Body of pancreas (tissue), 4 donors: ENCODE data around the gene SRSF5.

ENCODE experiments used
- POLR2A ChIP-seq, 3 donors: fragments of 450-650 bp; IDR thresholded peaks; one replicate each; pipeline ENCODE4 v1.6.1; 2016; ENCODE audit warnings: antibody characterized with exemption in 3 of 3, mild to moderate bottlenecking in 2 of 3
- TF ChIP-seq, protein P1 (sequence below), 7 experiments: fragments of 450-650 bp in 4 of 7; fragments of 200-600 bp in 3 of 7; sonication (generic) in 3 of 7; IDR thresholded peaks; one replicate each; pipeline ENCODE4 v1.5.1; 2016 to 2019; ENCODE audit warnings: antibody characterized with exemption in 7 of 7

DNA sequence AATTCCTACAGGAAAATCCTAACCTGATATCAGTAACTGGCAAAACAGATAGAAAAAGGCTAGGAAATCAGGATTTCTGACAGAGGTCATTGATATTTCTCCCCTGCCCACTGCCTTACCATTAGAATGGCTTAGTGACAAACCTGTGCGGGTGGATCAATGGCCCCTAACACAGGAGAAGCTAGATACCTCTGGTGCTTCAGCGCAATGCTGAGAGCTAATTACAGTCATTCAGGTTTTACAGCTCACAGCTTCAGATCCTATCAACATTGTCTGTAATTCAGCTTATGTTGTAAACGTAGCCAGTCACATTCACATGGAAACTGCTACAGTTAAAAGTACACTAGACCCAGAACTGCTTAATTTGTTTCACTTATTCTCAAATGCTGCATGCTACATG lies 47.5 kb downstream of the SRSF5 start:
- no peak for TF ChIP-seq POLR2A (IDR thresholded peaks at IDR 0.05)
- TF ChIP-seq, protein P1, sequence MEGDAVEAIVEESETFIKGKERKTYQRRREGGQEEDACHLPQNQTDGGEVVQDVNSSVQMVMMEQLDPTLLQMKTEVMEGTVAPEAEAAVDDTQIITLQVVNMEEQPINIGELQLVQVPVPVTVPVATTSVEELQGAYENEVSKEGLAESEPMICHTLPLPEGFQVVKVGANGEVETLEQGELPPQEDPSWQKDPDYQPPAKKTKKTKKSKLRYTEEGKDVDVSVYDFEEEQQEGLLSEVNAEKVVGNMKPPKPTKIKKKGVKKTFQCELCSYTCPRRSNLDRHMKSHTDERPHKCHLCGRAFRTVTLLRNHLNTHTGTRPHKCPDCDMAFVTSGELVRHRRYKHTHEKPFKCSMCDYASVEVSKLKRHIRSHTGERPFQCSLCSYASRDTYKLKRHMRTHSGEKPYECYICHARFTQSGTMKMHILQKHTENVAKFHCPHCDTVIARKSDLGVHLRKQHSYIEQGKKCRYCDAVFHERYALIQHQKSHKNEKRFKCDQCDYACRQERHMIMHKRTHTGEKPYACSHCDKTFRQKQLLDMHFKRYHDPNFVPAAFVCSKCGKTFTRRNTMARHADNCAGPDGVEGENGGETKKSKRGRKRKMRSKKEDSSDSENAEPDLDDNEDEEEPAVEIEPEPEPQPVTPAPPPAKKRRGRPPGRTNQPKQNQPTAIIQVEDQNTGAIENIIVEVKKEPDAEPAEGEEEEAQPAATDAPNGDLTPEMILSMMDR (IDR thresholded peaks at IDR 0.05) = no peak
